Measurements from ENCODE around the gene TLX1. TPM values are rescaled to one million over a fixed set of nuclear protein-coding genes. Genes with fewer than 3 reads are reported as not detected.
A peak's percentile ranks its signal among the peaks of the same experiment; 100 is the strongest.

The TLX1 gene
- total RNA-seq, 1 donor from 2014 or later: not detected

- DNase-seq (ENCODE audit: low read depth) (no peak), FAIRE-seq (no peak)
- H3K27me3 ChIP-seq (ENCODE audit: control insufficient read depth, insufficient read depth, low read length): peaks cover 50% of the 10 kb centered on the region
- H3K36me3 ChIP-seq (ENCODE audit: control insufficient read depth, insufficient read depth, low read length): no peaks in the 10 kb centered on the region
- no peak overlapping the region for H3K4me3 ChIP-seq (ENCODE audit: low read depth, low read length)
- TF ChIP-seq, protein P1, sequence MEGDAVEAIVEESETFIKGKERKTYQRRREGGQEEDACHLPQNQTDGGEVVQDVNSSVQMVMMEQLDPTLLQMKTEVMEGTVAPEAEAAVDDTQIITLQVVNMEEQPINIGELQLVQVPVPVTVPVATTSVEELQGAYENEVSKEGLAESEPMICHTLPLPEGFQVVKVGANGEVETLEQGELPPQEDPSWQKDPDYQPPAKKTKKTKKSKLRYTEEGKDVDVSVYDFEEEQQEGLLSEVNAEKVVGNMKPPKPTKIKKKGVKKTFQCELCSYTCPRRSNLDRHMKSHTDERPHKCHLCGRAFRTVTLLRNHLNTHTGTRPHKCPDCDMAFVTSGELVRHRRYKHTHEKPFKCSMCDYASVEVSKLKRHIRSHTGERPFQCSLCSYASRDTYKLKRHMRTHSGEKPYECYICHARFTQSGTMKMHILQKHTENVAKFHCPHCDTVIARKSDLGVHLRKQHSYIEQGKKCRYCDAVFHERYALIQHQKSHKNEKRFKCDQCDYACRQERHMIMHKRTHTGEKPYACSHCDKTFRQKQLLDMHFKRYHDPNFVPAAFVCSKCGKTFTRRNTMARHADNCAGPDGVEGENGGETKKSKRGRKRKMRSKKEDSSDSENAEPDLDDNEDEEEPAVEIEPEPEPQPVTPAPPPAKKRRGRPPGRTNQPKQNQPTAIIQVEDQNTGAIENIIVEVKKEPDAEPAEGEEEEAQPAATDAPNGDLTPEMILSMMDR (IDR thresholded peaks at IDR 0.05; ENCODE audit: insufficient read depth, low read length, severe bottlenecking): no peak
These were observed 10.6 kb upstream of the TLX1 start for GRCh38 chr10:101120520-101120883.

DNA sequence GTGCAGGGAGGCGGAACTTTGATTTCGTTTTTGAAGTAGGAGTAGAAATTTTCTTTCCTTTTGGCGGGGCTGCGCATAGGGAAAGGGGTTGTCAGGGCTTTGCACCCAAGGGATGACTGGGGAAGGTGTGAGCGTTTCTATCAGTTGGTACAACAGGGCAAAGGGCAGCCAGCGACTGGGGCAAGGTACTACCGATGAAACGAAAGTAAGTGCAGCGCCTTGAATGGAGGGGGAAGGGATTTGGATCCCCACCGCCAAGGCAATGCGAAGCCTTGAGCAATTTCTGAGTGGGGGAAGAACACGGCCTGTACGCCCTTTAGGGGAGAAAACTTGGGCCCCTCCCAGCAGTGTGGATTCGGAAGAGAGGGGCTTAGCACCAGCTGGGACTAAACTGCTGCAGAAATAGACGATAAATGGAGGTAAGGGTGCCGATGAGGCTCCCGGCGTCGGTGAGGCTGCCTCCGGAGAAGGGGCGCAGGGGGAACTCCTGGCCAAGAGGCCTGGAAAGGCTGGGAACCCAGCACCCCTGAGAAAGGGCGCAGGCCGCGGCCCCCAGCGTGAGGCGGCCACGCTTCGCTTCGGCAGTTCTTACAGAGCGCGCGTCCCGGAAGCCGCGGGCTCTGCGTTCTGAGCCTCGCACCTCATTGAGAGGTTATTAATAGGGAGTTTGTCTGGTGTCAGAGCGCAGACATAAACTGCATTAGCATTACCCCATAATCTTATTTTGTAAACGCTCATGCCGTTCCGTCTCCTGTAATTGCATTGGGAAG is 10.0 kb upstream of the TLX1 start:
- FAIRE-seq (no peak), DNase-seq (ENCODE audit: low read depth) (no peak)
- H3K27me3 ChIP-seq (ENCODE audit: control insufficient read depth, insufficient read depth, low read length): peaks cover 53% of the 10 kb centered on the region
- H3K4me3 ChIP-seq (ENCODE audit: low read depth, low read length): peak overlapping the region; percentile 40
- no peaks in the 10 kb centered on the region for H3K36me3 ChIP-seq (ENCODE audit: control insufficient read depth, insufficient read depth, low read length)
- TF ChIP-seq, protein P1 (IDR thresholded peaks at IDR 0.05; ENCODE audit: insufficient read depth, low read length, severe bottlenecking): no peak

- H3K27me3 ChIP-seq (ENCODE audit: control insufficient read depth, insufficient read depth, low read length): peaks cover 52% of the 10 kb centered on the region
- TF ChIP-seq, protein P1 (IDR thresholded peaks at IDR 0.05; ENCODE audit: insufficient read depth, low read length, severe bottlenecking): no peak
- no peak for FAIRE-seq
These were observed 9.5 kb upstream of the TLX1 start for GRCh38 chr10:101121654-101122031.

DNA sequence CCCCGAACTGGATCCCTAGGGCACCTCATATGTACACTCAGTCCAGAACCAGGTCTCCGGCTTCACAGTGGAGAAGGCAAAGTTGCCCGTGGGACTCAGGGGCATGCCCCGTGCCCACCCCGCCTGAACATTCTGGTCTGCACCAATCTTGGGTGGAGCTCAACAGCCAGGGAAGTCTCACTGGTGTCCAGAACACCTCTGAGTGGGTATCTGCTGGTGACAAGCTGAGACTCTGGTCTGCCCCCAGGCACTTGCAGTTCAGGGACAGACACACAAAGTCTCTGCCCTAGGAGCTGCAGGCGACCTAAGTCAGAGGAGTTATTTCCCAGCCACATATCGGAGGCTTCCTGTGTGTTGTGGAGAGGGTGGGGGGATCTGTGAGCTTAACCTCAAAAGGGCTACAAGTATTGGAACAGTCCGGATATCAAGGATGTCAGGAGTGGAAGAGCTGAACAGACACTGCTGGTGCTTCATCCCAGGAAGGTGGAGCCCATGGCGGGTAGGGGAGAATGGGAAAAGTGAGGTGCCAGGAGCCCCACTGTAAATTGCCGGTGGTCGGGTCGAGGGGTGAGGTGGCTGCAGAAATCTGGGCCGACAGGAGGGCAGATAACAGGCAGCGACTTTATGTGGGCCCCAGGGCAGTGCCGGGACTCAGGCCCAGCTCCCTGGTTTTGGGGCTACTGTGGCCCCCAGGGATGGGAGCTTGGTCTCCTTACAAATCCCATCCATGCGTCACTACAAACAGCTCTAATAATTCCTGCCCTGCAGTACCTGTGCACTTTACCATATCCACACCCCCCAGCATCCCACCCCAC is 8.6 kb upstream of the TLX1 start:
- Histone ChIP-seq H3K4me3 (ENCODE audit: low read depth, low read length) (no peak overlapping the region), H3K36me3 (ENCODE audit: control insufficient read depth, insufficient read depth, low read length) (no peaks in the 10 kb centered on the region), H3K27me3 (ENCODE audit: control insufficient read depth, insufficient read depth, low read length) (peaks cover 60% of the 10 kb centered on the region)
- FAIRE-seq: peak; percentile 43
- TF ChIP-seq, protein P1 (IDR thresholded peaks at IDR 0.05; ENCODE audit: insufficient read depth, low read length, severe bottlenecking): no peak
- DNase-seq (ENCODE audit: low read depth): no peak

More at GRCh38 chr10:101121654-101122031, 9.5 kb upstream of the TLX1 start:
- H3K36me3 ChIP-seq (ENCODE audit: control insufficient read depth, insufficient read depth, low read length): no peaks in the 10 kb centered on the region
- DNase-seq (ENCODE audit: low read depth): no peak
- H3K4me3 ChIP-seq (ENCODE audit: low read depth, low read length): no peak overlapping the region

GRCh38 chr10:101123085-101123814 is 7.8 kb upstream of the TLX1 start:
- Histone ChIP-seq H3K27me3 (ENCODE audit: control insufficient read depth, insufficient read depth, low read length) (peaks cover 62% of the 10 kb centered on the region), H3K36me3 (ENCODE audit: control insufficient read depth, insufficient read depth, low read length) (no peaks in the 10 kb centered on the region), H3K4me3 (ENCODE audit: low read depth, low read length) (no peak overlapping the region)
- FAIRE-seq (no peak), DNase-seq (ENCODE audit: low read depth) (no peak)
- TF ChIP-seq, protein P1 (IDR thresholded peaks at IDR 0.05; ENCODE audit: insufficient read depth, low read length, severe bottlenecking): no peak
